ENCODE data around the gene GABRA5. TPM values are rescaled to one million over a fixed set of nuclear protein-coding genes. Genes with fewer than 3 reads are reported as not detected.

Gene GABRA5
- total and polyA plus RNA-seq, 2 donors (not counting 1 experiment from before 2014, with no cell fraction given) = not detected

DNA sequence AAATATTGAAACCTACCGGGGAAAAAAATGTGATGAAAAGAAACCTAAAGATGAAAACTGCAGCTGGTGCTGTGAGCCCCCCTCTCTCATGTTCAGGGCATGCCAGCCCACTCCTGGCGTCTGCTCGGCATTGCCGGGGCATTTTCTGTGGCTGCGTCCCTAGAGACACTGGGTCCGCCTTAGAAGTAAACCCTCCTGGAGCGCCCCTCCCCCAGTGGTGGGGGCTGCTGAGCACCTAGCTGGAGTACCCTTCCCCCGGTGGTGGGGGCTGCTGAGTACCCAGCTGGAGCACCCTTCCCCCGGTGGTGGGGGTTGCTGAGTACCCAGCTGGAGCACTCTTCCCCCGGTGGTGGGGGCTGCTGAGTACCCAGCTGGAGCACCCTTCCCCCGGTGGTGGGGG, 24.5 kb upstream of the GABRA5 start:
- Histone ChIP-seq H4K20me1 (ENCODE audit: control insufficient read depth, insufficient read depth, low read length, poor library complexity, severe bottlenecking) (no peaks in the 10 kb centered on the region), H3K4me2 (replicated peaks; ENCODE audit: low read depth, low read length, poor library complexity, severe bottlenecking) (no peak overlapping the region), H2AFZ (ENCODE audit: insufficient read depth, low read depth, low read length, poor library complexity, severe bottlenecking) (no peak overlapping the region), H3K79me2 (ENCODE audit: control insufficient read depth, insufficient read depth, low read length) (no peaks in the 10 kb centered on the region), H3K36me3 (replicated peaks in 1 of 2; ENCODE audit: control extremely low read depth in 1 of 2, control insufficient read depth in 1 of 2, extremely low read depth in 1 of 2, insufficient read depth in 2 of 2, low read length in 1 of 2) (no peaks in the 10 kb centered on the region), H3K4me3 (ENCODE audit: control extremely low read depth in 1 of 5, extremely low read depth in 1 of 5, insufficient read depth in 1 of 5, low read depth in 2 of 5, low read length in 4 of 5) (no peak overlapping the region), H3K27ac (ENCODE audit: low read length in 2 of 2) (no peak overlapping the region), H3K9ac (ENCODE audit: low read length) (no peak overlapping the region), H3K27me3 (replicated peaks in 1 of 4; ENCODE audit: control extremely low read depth in 1 of 4, control insufficient read depth in 3 of 4, insufficient read depth in 4 of 4, low read length in 3 of 4) (no peaks in the 10 kb centered on the region), H3K4me1 (ENCODE audit: control insufficient read depth in 2 of 2, insufficient read depth in 2 of 2, low read length in 2 of 2) (no peaks in the 10 kb centered on the region), H3K9me3 (ENCODE audit: control extremely low read depth in 1 of 3, control insufficient read depth in 2 of 3, insufficient read depth in 1 of 3, low read length in 2 of 3) (peaks cover 0 to 17% (median 0%) of the 10 kb centered on the region in 3 donors)
- Mint-ChIP-seq H3K27me3 (no peaks in the 10 kb centered on the region), H3K4me1 (no peaks in the 10 kb centered on the region), H3K4me3 (no peak overlapping the region), H3K9me3 (ENCODE audit: insufficient read depth) (no peaks in the 10 kb centered on the region), H3K27ac (no peak overlapping the region)
- DNase-seq = no peak
- ChIA-PET CTCF (no interaction called here), POLR2A (no interaction called here)
- TF ChIP-seq EZH2 (IDR thresholded peaks at IDR 0.05; ENCODE audit: borderline replicate concordance, insufficient read depth, low read depth, low read length, poor library complexity, severe bottlenecking) = no peak
- TF ChIP-seq CTCF (IDR thresholded peaks at IDR 0.05) = no peak
- intact Hi-C loops (cut with micrococcal nuclease) = no loop called here
- ATAC-seq (ENCODE audit: low read depth) = no peak
- 64% methylated on average over 4 of the region's 11 CpGs for WGBS (ENCODE audit: insufficient coverage)

DNA sequence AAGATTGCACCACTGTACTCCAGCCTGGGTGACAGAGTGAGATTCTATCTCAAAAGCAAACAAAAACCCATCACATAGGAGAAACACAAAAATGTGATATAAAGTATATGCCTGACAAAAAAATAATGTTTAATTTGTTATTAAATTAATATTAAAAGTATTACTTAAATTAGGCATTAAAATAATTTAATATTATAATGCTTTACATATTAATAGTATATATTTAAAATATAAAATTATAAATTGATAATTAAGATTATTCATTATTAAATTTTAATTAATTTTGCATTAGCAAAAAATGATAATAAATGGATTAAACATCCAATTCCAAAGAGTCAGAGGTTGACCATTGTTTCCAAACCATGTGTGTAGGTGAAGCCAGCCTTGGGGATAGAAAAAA, 22.0 kb upstream of the GABRA5 start:
- Mint-ChIP-seq H3K27me3 (no peaks in the 10 kb centered on the region), H3K9me3 (ENCODE audit: insufficient read depth) (peaks cover 8% of the 10 kb centered on the region), H3K27ac (no peak overlapping the region), H3K4me3 (no peak overlapping the region), H3K4me1 (no peaks in the 10 kb centered on the region)
- H3K4me3 ChIP-seq (ENCODE audit: control extremely low read depth in 1 of 5, extremely low read depth in 1 of 5, insufficient read depth in 1 of 5, low read depth in 2 of 5, low read length in 4 of 5) = no peak overlapping the region
- H4K20me1 ChIP-seq (ENCODE audit: control insufficient read depth, insufficient read depth, low read length, poor library complexity, severe bottlenecking) = no peaks in the 10 kb centered on the region
- H2AFZ ChIP-seq (ENCODE audit: insufficient read depth, low read depth, low read length, poor library complexity, severe bottlenecking) = no peak overlapping the region
- H3K9me3 ChIP-seq (ENCODE audit: control extremely low read depth in 1 of 3, control insufficient read depth in 2 of 3, insufficient read depth in 1 of 3, low read length in 2 of 3) = peaks cover 0 to 16% (median 2%) of the 10 kb centered on the region in 3 donors
- H3K36me3 ChIP-seq (replicated peaks in 1 of 2; ENCODE audit: control extremely low read depth in 1 of 2, control insufficient read depth in 1 of 2, extremely low read depth in 1 of 2, insufficient read depth in 2 of 2, low read length in 1 of 2) = no peaks in the 10 kb centered on the region
- intact Hi-C loops (cut with micrococcal nuclease) = no loop called here
- TF ChIP-seq EZH2 (IDR thresholded peaks at IDR 0.05; ENCODE audit: borderline replicate concordance, insufficient read depth, low read depth, low read length, poor library complexity, severe bottlenecking) (no peak), CTCF (IDR thresholded peaks at IDR 0.05) (no peak)
- H3K27ac ChIP-seq (ENCODE audit: low read length in 2 of 2) = no peak overlapping the region
- H3K4me1 ChIP-seq (ENCODE audit: control insufficient read depth in 2 of 2, insufficient read depth in 2 of 2, low read length in 2 of 2) = no peaks in the 10 kb centered on the region
- POLR2A ChIA-PET = no interaction called here
- no peaks in the 10 kb centered on the region for H3K79me2 ChIP-seq (ENCODE audit: control insufficient read depth, insufficient read depth, low read length)
- ATAC-seq (ENCODE audit: low read depth) (no peak), DNase-seq (no peak)
- no peak overlapping the region for H3K4me2 ChIP-seq (replicated peaks; ENCODE audit: low read depth, low read length, poor library complexity, severe bottlenecking)
- no peak overlapping the region for H3K9ac ChIP-seq (ENCODE audit: low read length)
- no peaks in the 10 kb centered on the region for H3K27me3 ChIP-seq (replicated peaks in 1 of 4; ENCODE audit: control extremely low read depth in 1 of 4, control insufficient read depth in 3 of 4, insufficient read depth in 4 of 4, low read length in 3 of 4)
- CTCF ChIA-PET = no interaction called here

All from B cell (primary cell).